NOMO-1 treated with dmso at 0.1 percent for 144 hours (cell line): ENCODE data around the gene ADGRG2.

Experiments
- DNase-seq: peaks from one replicate; lab custom pipeline; 2025; ENCODE audit not compliant: unreplicated experiment; lab: John Stamatoyannopoulos, UW

Gene ADGRG2

GRCh38 chrX:18962329-18962728, 159.9 kb downstream of the ADGRG2 start:
- no peak for DNase-seq

- DNase-seq, result peak; percentile 45
Observed at GRCh38 chrX:18961686-18962085, 160.6 kb downstream of the ADGRG2 start.

- DNase-seq, result peak; percentile 64
Observed at GRCh38 chrX:18956303-18957032, 165.8 kb downstream of the ADGRG2 start.

- DNase-seq, result no peak
Observed at GRCh38 chrX:18955676-18956075, 166.6 kb downstream of the ADGRG2 start.

GRCh38 chrX:18951032-18951431, 171.2 kb downstream of the ADGRG2 start:
- no peak for DNase-seq

GRCh38 chrX:18949944-18950301, 172.3 kb downstream of the ADGRG2 start:
- DNase-seq, result no peak

GRCh38 chrX:18949291-18949943, 172.9 kb downstream of the ADGRG2 start:
- DNase-seq, result no peak

GRCh38 chrX:18946611-18947010, 175.7 kb downstream of the ADGRG2 start:
- DNase-seq, result no peak

- DNase-seq, result no peak
Observed at GRCh38 chrX:18946157-18946556, 176.1 kb downstream of the ADGRG2 start.

- DNase-seq, result no peak
Observed at GRCh38 chrX:18945483-18945882, 176.8 kb downstream of the ADGRG2 start.

GRCh38 chrX:18944482-18944881, 177.8 kb downstream of the ADGRG2 start:
- no peak for DNase-seq

GRCh38 chrX:18941896-18942295, 180.4 kb downstream of the ADGRG2 start:
- no peak for DNase-seq
